Heart left ventricle (tissue), 13 donors: Measurements from ENCODE around the gene C2CD3.
"Not testable (repeated sequence)": the region's sequence is repeated elsewhere in the genome, so short reads cannot be mapped to it uniquely, and the experiment has no call there.

Experiments
- POLR2A ChIP-seq, 2 donors: fragments of 450-650 bp; IDR thresholded peaks; one replicate each; pipeline ENCODE4 v1.6.1; 2017; ENCODE audit warnings: antibody characterized with exemption in 2 of 2, mild to moderate bottlenecking in 2 of 2, moderate library complexity in 2 of 2
- TF ChIP-seq, protein P1 (sequence below), 12 donors: fragments of 200-600 bp; sonication (generic) in 4 of 12; IDR thresholded peaks; one replicate each; pipeline versions ENCODE4 v1.5.0 to v1.8.0; 2018 to 2022; ENCODE audit warnings: antibody characterized with exemption in 12 of 12, mild to moderate bottlenecking in 5 of 12
- donor health status: ischemic (EF 13 %, LVEDD 7.1; RV severe dilation, severe dysfunction).
- donor health status: DM: no; HTN: yes; CAD: no.
- donor health status: DM: no; HTN: no; CAD: no.
- donor health status: ischemic (EF 25% LVEDD 6.9; RV normal size, moderate dysfunction).
- donor health status: ischemic (EF 25% LVEDD 5.7; RV mildly dilated, moderate dysfunction).
- donor health status: ischemic (EF 35%, LVEDD 5.7; RV mildly dilated, moderate dysfunction).
- donor health status: nonischemic (EF 11% LVEDD 7.7; RV severe dilation, severe dysfunction).
- donor health status: DM: yes; HTN: yes; CAD: no.
- donor health status: PGD.
- donor health status: ischemic (EF 29% LVEDD 5.4; RV normal size, mild dysfunction).
- donor health status: nonischemic (EF 23%, LVEDD 6.1; RV moderate dilation, normal function).

GRCh38 chr11:74066663-74067062, 104.1 kb downstream of the C2CD3 start:
- TF ChIP-seq, protein P1, sequence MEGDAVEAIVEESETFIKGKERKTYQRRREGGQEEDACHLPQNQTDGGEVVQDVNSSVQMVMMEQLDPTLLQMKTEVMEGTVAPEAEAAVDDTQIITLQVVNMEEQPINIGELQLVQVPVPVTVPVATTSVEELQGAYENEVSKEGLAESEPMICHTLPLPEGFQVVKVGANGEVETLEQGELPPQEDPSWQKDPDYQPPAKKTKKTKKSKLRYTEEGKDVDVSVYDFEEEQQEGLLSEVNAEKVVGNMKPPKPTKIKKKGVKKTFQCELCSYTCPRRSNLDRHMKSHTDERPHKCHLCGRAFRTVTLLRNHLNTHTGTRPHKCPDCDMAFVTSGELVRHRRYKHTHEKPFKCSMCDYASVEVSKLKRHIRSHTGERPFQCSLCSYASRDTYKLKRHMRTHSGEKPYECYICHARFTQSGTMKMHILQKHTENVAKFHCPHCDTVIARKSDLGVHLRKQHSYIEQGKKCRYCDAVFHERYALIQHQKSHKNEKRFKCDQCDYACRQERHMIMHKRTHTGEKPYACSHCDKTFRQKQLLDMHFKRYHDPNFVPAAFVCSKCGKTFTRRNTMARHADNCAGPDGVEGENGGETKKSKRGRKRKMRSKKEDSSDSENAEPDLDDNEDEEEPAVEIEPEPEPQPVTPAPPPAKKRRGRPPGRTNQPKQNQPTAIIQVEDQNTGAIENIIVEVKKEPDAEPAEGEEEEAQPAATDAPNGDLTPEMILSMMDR (IDR thresholded peaks at IDR 0.05), result not testable (repeated sequence)
- not testable (repeated sequence) for TF ChIP-seq POLR2A (IDR thresholded peaks at IDR 0.05)
